ENCODE results near the gene TCF7L1.
"Not testable (repeated sequence)": the region's sequence is repeated elsewhere in the genome, so short reads cannot be mapped to it uniquely, and the experiment has no call there.

The TCF7L1 gene

GRCh38 chr2:85329701-85330100, 196.5 kb downstream of the TCF7L1 start:
- FAIRE-seq, result not testable (repeated sequence)

GRCh38 chr2:85330839-85331636, 197.8 kb downstream of the TCF7L1 start:
- FAIRE-seq, result no peak

- not testable (repeated sequence) for FAIRE-seq
Measured at GRCh38 chr2:85333877-85334276, 200.7 kb downstream of the TCF7L1 start.

- FAIRE-seq, result no peak
Measured at GRCh38 chr2:85334928-85335327, 201.7 kb downstream of the TCF7L1 start.

- no peak for FAIRE-seq
Measured at GRCh38 chr2:85340034-85340892, 207.1 kb downstream of the TCF7L1 start.

GRCh38 chr2:85341269-85342029, 208.3 kb downstream of the TCF7L1 start:
- no peak for FAIRE-seq

- no peak for FAIRE-seq
Measured at GRCh38 chr2:85342156-85342555, 209.0 kb downstream of the TCF7L1 start.

GRCh38 chr2:85343207-85343895, 210.2 kb downstream of the TCF7L1 start:
- not testable (repeated sequence) for FAIRE-seq

- FAIRE-seq, result no peak
Measured at GRCh38 chr2:85344356-85344954, 211.3 kb downstream of the TCF7L1 start.

- FAIRE-seq, result no peak
Measured at GRCh38 chr2:85347599-85347998, 214.4 kb downstream of the TCF7L1 start.

- no peak for FAIRE-seq
Measured at GRCh38 chr2:85353876-85354285, 220.7 kb downstream of the TCF7L1 start.

GRCh38 chr2:85354286-85355072, 221.3 kb downstream of the TCF7L1 start, which contains the start of the genes ELMOD3 and RETSAT:
TSS of gene ELMOD3 (plus strand) at chr2:85354769. CDS start at chr2:85357199, 2,430 bp downstream.
TSS of gene RETSAT (minus strand) at chr2:85354528. CDS start at chr2:85354507, 21 bp downstream.
- peak; percentile 95 for FAIRE-seq

GRCh38 chr2:85355073-85355410, 221.8 kb downstream of the TCF7L1 start:
- no peak for FAIRE-seq

- no peak for FAIRE-seq
Measured at GRCh38 chr2:85355521-85355920, 222.3 kb downstream of the TCF7L1 start.

GRCh38 chr2:85356186-85356585, 223.0 kb downstream of the TCF7L1 start:
- FAIRE-seq, result no peak

- FAIRE-seq, result no peak
Measured at GRCh38 chr2:85357736-85358135, 224.5 kb downstream of the TCF7L1 start.
